ENCODE measurements around the gene IGF2R. TPM values are rescaled to one million over a fixed set of nuclear protein-coding genes. Genes with fewer than 3 reads are reported as not detected.
"Not testable (repeated sequence)": the region's sequence is repeated elsewhere in the genome, so short reads cannot be mapped to it uniquely, and the experiment has no call there.

Gene IGF2R
- total RNA-seq, 1 donor from 2014 or later, result 161 TPM

DNA sequence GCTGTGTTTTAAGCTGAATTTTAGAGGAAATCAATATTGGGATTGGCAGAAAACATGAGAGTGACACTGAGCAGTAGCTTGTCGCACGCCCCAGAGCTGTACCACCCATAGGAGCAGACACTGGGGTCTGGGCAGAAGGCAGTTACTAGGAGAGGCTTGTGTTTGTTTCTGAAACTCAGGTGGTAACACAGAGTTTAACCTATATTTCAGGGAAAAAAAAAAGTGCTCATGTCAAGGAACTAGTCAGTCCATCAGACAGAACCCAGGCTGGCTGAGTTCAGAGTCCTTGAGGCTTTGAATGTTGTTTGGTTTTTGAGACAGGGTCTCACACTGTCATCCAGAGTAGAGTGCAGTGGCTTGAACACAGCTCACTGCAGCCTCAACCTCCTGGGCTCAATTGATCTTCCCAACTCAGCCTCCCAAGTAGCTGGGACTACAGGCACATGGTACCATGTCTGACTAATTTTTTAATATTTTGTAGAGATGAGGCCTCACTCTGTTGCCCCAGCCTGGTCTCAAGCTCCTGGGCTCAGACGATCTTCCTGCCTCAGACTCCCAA, 159.3 kb downstream of the IGF2R start:
- Histone ChIP-seq H3K9ac (ENCODE audit: low read depth in 1 of 3, low read length in 3 of 3) (no peak overlapping the region), H3K27ac (ENCODE audit: low read depth, low read length) (no peak overlapping the region), H3K9me3 (ENCODE audit: control insufficient read depth in 3 of 3, low read length in 3 of 3) (no peaks in the 10 kb centered on the region), H3K4me3 (ENCODE audit: low read length in 3 of 3) (no peak overlapping the region), H3K36me3 (ENCODE audit: control insufficient read depth in 3 of 3, insufficient read depth in 3 of 3, low read length in 3 of 3) (no peaks in the 10 kb centered on the region), H3K27me3 (ENCODE audit: control insufficient read depth in 3 of 3, insufficient read depth in 3 of 3, low read length in 3 of 3) (no peaks in the 10 kb centered on the region), H3K4me1 (ENCODE audit: control insufficient read depth in 3 of 3, insufficient read depth in 3 of 3, low read length in 3 of 3) (no peaks in the 10 kb centered on the region)

DNA sequence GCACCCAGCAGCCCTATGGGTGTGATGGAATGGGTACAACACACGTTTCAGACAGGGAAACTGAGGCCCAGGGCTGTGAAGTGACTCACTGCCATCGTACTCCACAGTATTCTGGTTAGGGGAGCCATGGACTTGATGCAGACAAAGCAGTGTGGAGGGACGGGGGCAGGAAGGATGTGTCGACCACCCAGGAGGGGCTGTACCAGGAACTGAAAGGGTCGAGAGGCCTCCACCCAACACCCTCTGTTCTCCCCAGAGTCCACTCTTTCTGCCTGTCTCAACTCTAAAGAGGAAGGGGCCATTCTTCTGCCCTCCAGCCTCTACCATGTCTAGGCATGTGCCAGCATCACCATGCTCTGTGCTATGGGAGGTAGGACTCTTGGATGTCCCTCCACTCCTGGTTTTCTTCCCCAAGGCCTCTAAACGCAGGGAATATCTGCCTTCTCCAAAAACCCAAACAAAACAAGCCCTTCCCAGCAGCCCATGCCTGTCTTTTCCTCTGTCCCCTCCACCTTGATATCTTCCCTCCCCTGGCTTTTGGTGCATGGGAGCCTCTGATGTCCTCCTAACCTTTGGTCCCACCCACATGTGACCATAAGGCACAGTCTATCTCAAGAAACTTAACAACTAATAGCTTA, 160.1 kb downstream of the IGF2R start:
- H3K4me3 ChIP-seq (ENCODE audit: low read length in 3 of 3), result no peak overlapping the region
- H3K9ac ChIP-seq (ENCODE audit: low read depth in 1 of 3, low read length in 3 of 3), result no peak overlapping the region
- no peak overlapping the region for H3K27ac ChIP-seq (ENCODE audit: low read depth, low read length)
- no peaks in the 10 kb centered on the region for H3K4me1 ChIP-seq (ENCODE audit: control insufficient read depth in 3 of 3, insufficient read depth in 3 of 3, low read length in 3 of 3)
- no peaks in the 10 kb centered on the region for H3K27me3 ChIP-seq (ENCODE audit: control insufficient read depth in 3 of 3, insufficient read depth in 3 of 3, low read length in 3 of 3)
- no peaks in the 10 kb centered on the region for H3K9me3 ChIP-seq (ENCODE audit: control insufficient read depth in 3 of 3, low read length in 3 of 3)
- H3K36me3 ChIP-seq (ENCODE audit: control insufficient read depth in 3 of 3, insufficient read depth in 3 of 3, low read length in 3 of 3), result no peaks in the 10 kb centered on the region

DNA sequence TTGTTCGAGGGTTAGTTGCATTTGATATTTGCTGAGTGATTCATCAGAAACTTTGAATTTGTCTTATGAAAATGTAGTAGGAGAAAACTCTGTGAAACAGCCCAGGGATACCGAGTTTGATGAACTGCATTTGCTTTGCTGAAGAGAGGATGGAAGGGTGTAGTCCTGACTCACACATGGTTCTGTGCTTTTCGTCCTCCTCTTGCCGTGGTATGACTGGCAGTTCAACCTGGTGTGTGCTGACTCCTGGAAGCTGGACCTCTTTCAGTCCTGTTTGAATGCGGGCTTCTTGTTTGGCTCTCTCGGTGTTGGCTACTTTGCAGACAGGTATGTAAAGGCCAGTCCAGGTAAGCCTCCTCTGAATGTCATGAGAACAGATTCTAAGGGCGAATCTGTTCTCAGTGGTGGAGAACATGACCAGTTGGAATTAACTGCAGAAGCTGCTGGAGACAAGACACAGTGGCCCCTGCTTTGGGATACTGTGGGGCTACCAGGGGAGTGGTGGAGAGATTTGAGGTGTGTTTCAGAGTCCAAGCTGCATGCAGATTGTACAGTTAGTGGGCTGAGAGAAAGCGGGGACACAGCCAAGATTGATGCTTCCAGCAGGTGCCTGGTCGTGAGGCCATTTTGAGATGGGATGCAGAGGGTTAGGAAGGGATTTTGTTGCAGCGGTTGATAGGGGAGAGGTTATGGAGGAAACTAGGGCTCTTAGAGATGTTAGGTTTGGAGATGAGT, 161.2 kb downstream of the IGF2R start:
- H3K9ac ChIP-seq (ENCODE audit: low read depth in 1 of 3, low read length in 3 of 3), result no peak overlapping the region
- no peaks in the 10 kb centered on the region for H3K9me3 ChIP-seq (ENCODE audit: control insufficient read depth in 3 of 3, low read length in 3 of 3)
- no peak overlapping the region for H3K27ac ChIP-seq (ENCODE audit: low read depth, low read length)
- H3K36me3 ChIP-seq (ENCODE audit: control insufficient read depth in 3 of 3, insufficient read depth in 3 of 3, low read length in 3 of 3), result no peaks in the 10 kb centered on the region
- no peak overlapping the region for H3K4me3 ChIP-seq (ENCODE audit: low read length in 3 of 3)
- no peaks in the 10 kb centered on the region for H3K27me3 ChIP-seq (ENCODE audit: control insufficient read depth in 3 of 3, insufficient read depth in 3 of 3, low read length in 3 of 3)
- no peaks in the 10 kb centered on the region for H3K4me1 ChIP-seq (ENCODE audit: control insufficient read depth in 3 of 3, insufficient read depth in 3 of 3, low read length in 3 of 3)

DNA sequence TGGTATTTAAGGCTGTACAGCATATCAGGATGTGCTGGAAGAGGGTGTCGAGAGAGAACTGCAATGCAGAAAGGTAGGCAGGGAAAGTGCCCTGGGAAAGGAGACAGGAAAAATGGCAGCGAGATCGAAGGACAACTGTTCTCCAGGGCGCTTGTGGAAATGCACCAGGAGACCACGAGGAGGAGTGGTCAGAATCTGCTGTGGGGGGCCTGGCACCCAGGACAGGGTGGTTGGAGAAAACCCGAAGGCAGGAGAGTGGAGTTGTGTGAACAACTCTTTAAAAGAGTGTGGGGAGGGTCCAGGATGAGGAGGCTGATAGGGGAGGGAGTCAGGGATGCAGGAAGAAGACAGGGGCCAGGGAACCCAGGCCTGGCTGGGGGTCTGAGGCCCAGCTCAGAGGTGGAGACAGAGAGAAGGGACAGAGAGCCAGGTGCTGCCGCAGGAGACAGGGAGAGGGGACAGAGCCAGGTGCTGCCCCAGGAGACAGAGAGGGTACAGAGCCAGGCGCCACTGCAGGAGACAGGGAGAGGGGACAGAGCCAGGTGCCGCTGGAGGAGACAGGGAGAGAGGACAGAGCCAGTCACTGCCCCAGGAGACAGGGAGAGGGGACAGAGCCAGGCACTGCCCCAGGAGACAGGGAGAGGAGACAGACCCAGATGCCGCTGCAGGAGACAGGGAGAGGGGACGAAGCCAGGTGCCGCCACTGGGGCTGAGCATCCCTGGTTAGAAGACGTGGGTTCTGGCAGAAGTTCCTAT, 162.0 kb downstream of the IGF2R start:
- no peak overlapping the region for H3K4me3 ChIP-seq (ENCODE audit: low read length in 3 of 3)
- no peak overlapping the region for H3K27ac ChIP-seq (ENCODE audit: low read depth, low read length)
- no peak overlapping the region for H3K9ac ChIP-seq (ENCODE audit: low read depth in 1 of 3, low read length in 3 of 3)

GRCh38 chr6:160131636-160132296, 162.9 kb downstream of the IGF2R start:
- no peak overlapping the region for H3K27ac ChIP-seq (ENCODE audit: low read depth, low read length)
- H3K9me3 ChIP-seq (ENCODE audit: control insufficient read depth in 3 of 3, low read length in 3 of 3), result no peaks in the 10 kb centered on the region
- no peak overlapping the region for H3K4me3 ChIP-seq (ENCODE audit: low read length in 3 of 3)
- no peak overlapping the region for H3K9ac ChIP-seq (ENCODE audit: low read depth in 1 of 3, low read length in 3 of 3)
- H3K36me3 ChIP-seq (ENCODE audit: control insufficient read depth in 3 of 3, insufficient read depth in 3 of 3, low read length in 3 of 3), result no peaks in the 10 kb centered on the region
- H3K4me1 ChIP-seq (ENCODE audit: control insufficient read depth in 3 of 3, insufficient read depth in 3 of 3, low read length in 3 of 3), result no peaks in the 10 kb centered on the region
- no peaks in the 10 kb centered on the region for H3K27me3 ChIP-seq (ENCODE audit: control insufficient read depth in 3 of 3, insufficient read depth in 3 of 3, low read length in 3 of 3)

More for the DNA sequence above, 162.0 kb downstream of the IGF2R start:
- Histone ChIP-seq H3K4me1 (ENCODE audit: control insufficient read depth in 3 of 3, insufficient read depth in 3 of 3, low read length in 3 of 3) (no peaks in the 10 kb centered on the region), H3K36me3 (ENCODE audit: control insufficient read depth in 3 of 3, insufficient read depth in 3 of 3, low read length in 3 of 3) (no peaks in the 10 kb centered on the region), H3K9me3 (ENCODE audit: control insufficient read depth in 3 of 3, low read length in 3 of 3) (no peaks in the 10 kb centered on the region), H3K27me3 (ENCODE audit: control insufficient read depth in 3 of 3, insufficient read depth in 3 of 3, low read length in 3 of 3) (no peaks in the 10 kb centered on the region)

- Histone ChIP-seq H3K9ac (ENCODE audit: low read depth in 1 of 3, low read length in 3 of 3) (no peak overlapping the region), H3K27me3 (ENCODE audit: control insufficient read depth in 3 of 3, insufficient read depth in 3 of 3, low read length in 3 of 3) (no peaks in the 10 kb centered on the region), H3K27ac (ENCODE audit: low read depth, low read length) (no peak overlapping the region), H3K4me1 (ENCODE audit: control insufficient read depth in 3 of 3, insufficient read depth in 3 of 3, low read length in 3 of 3) (no peaks in the 10 kb centered on the region), H3K36me3 (ENCODE audit: control insufficient read depth in 3 of 3, insufficient read depth in 3 of 3, low read length in 3 of 3) (no peaks in the 10 kb centered on the region), H3K4me3 (ENCODE audit: low read length in 3 of 3) (no peak overlapping the region), H3K9me3 (ENCODE audit: control insufficient read depth in 3 of 3, low read length in 3 of 3) (no peaks in the 10 kb centered on the region)
Measured at GRCh38 chr6:160132297-160132637, 163.4 kb downstream of the IGF2R start.

DNA sequence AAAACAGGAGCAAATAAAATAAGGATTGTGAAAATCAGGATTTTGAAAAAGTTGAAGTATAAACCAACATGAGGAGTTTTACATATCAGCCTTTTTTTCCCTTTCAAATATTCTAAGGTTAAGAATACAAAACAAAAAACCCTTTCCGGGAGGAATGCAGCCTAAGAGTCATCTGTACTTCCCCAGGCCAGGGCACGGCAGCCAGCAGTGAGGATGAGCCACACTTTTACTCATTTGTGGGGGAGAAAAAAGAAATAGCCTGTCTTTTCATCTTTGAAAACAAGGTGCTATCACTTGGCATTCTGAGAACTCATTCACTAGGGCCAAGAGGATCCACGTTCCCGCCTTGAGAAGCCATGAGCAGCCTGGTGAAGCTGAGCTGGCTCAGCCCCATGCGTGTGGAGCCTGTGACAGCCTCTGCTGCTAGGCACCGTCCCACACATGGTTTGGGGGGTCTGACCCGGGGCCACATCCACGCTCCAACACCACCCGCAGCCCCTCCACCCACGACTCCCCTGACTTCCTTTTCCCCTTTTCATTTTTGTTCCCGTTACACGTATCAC, 164.0 kb downstream of the IGF2R start:
- no peak overlapping the region for H3K9ac ChIP-seq (ENCODE audit: low read depth in 1 of 3, low read length in 3 of 3)
- no peaks in the 10 kb centered on the region for H3K4me1 ChIP-seq (ENCODE audit: control insufficient read depth in 3 of 3, insufficient read depth in 3 of 3, low read length in 3 of 3)
- no peaks in the 10 kb centered on the region for H3K36me3 ChIP-seq (ENCODE audit: control insufficient read depth in 3 of 3, insufficient read depth in 3 of 3, low read length in 3 of 3)
- H3K4me3 ChIP-seq (ENCODE audit: low read length in 3 of 3), result no peak overlapping the region
- H3K27ac ChIP-seq (ENCODE audit: low read depth, low read length), result no peak overlapping the region
- no peaks in the 10 kb centered on the region for H3K9me3 ChIP-seq (ENCODE audit: control insufficient read depth in 3 of 3, low read length in 3 of 3)
- no peaks in the 10 kb centered on the region for H3K27me3 ChIP-seq (ENCODE audit: control insufficient read depth in 3 of 3, insufficient read depth in 3 of 3, low read length in 3 of 3)

- Histone ChIP-seq H3K27ac (ENCODE audit: low read depth, low read length) (no peak overlapping the region), H3K36me3 (ENCODE audit: control insufficient read depth in 3 of 3, insufficient read depth in 3 of 3, low read length in 3 of 3) (no peaks in the 10 kb centered on the region), H3K4me1 (ENCODE audit: control insufficient read depth in 3 of 3, insufficient read depth in 3 of 3, low read length in 3 of 3) (peaks cover 0 to 6% (median 4%) of the 10 kb centered on the region in 3 donors), H3K4me3 (ENCODE audit: low read length in 3 of 3) (no peak overlapping the region), H3K27me3 (ENCODE audit: control insufficient read depth in 3 of 3, insufficient read depth in 3 of 3, low read length in 3 of 3) (no peaks in the 10 kb centered on the region), H3K9me3 (ENCODE audit: control insufficient read depth in 3 of 3, low read length in 3 of 3) (no peaks in the 10 kb centered on the region), H3K9ac (ENCODE audit: low read depth in 1 of 3, low read length in 3 of 3) (no peak overlapping the region)
Measured at GRCh38 chr6:160133441-160134336, 164.8 kb downstream of the IGF2R start.

- H3K9me3 ChIP-seq (ENCODE audit: control insufficient read depth in 3 of 3, low read length in 3 of 3); H3K36me3 ChIP-seq (ENCODE audit: control insufficient read depth in 3 of 3, insufficient read depth in 3 of 3, low read length in 3 of 3); H3K9ac ChIP-seq (ENCODE audit: low read depth in 1 of 3, low read length in 3 of 3); H3K27me3 ChIP-seq (ENCODE audit: control insufficient read depth in 3 of 3, insufficient read depth in 3 of 3, low read length in 3 of 3); H3K27ac ChIP-seq (ENCODE audit: low read depth, low read length); H3K4me3 ChIP-seq (ENCODE audit: low read length in 3 of 3): not testable (repeated sequence)
- H3K4me1 ChIP-seq (ENCODE audit: control insufficient read depth in 3 of 3, insufficient read depth in 3 of 3, low read length in 3 of 3), result peaks cover 0 to 11% (median 5%) of the 10 kb centered on the region in 3 donors
Measured at GRCh38 chr6:160134337-160134751, 165.5 kb downstream of the IGF2R start.
